Mucosa of gallbladder (tissue), 1 donor: Measurements from ENCODE around the gene PTPRM. TPM values are rescaled to one million over a fixed set of nuclear protein-coding genes. Genes with fewer than 3 reads are reported as not detected.
A peak's percentile ranks its signal among the peaks of the same experiment; 100 is the strongest.

ENCODE experiments used
- DNase-seq: peaks from one replicate; pipeline ENCODE4 v3.0.0-alpha.2; 2020; ENCODE audit warnings: low spot score
- total RNA-seq: library from RNA; stranded (reverse); gene quantifications from one replicate; pipeline ENCODE4 v1.2.1, GENCODE V29; 2021
- donor health status: DM: no; HTN: no; CAD: no.

Gene PTPRM
- total RNA-seq, 1 donor from 2014 or later, result 61.5 TPM

- peak; percentile 30 for DNase-seq
Observed at GRCh38 chr18:7567474-7568425, 634 bp downstream of the PTPRM start.

GRCh38 chr18:7568426-7568825, 1.3 kb downstream of the PTPRM start:
- DNase-seq, result peak; percentile 28

- DNase-seq, result no peak
Observed at GRCh38 chr18:7571626-7572025, 4.5 kb downstream of the PTPRM start.

GRCh38 chr18:7572822-7573221, 5.7 kb downstream of the PTPRM start:
- no peak for DNase-seq

GRCh38 chr18:7575465-7576028, 8.4 kb downstream of the PTPRM start:
- DNase-seq, result no peak

GRCh38 chr18:7576077-7576476, 9.0 kb downstream of the PTPRM start:
- DNase-seq, result no peak

- DNase-seq, result no peak
Observed at GRCh38 chr18:7576685-7577084, 9.6 kb downstream of the PTPRM start.

- DNase-seq, result no peak
Observed at GRCh38 chr18:7577706-7578105, 10.6 kb downstream of the PTPRM start.

- DNase-seq, result no peak
Observed at GRCh38 chr18:7579176-7579917, 12.2 kb downstream of the PTPRM start.

- DNase-seq, result no peak
Observed at GRCh38 chr18:7579918-7580542, 12.9 kb downstream of the PTPRM start.

- DNase-seq, result no peak
Observed at GRCh38 chr18:7584646-7585275, 17.6 kb downstream of the PTPRM start.

- DNase-seq, result no peak
Observed at GRCh38 chr18:7585276-7585670, 18.2 kb downstream of the PTPRM start.

- DNase-seq, result no peak
Observed at GRCh38 chr18:7586379-7586778, 19.3 kb downstream of the PTPRM start.

- no peak for DNase-seq
Observed at GRCh38 chr18:7590826-7591560, 23.9 kb downstream of the PTPRM start.

GRCh38 chr18:7592305-7593071, 25.4 kb downstream of the PTPRM start:
- DNase-seq, result no peak

GRCh38 chr18:7593218-7593819, 26.2 kb downstream of the PTPRM start:
- no peak for DNase-seq

- no peak for DNase-seq
Observed at GRCh38 chr18:7596147-7596546, 29.0 kb downstream of the PTPRM start.

- DNase-seq, result no peak
Observed at GRCh38 chr18:7597500-7597899, 30.4 kb downstream of the PTPRM start.

GRCh38 chr18:7598167-7599047, 31.3 kb downstream of the PTPRM start:
- peak; percentile 22 for DNase-seq
